ENCODE results near the gene TUBGCP6.

DNA sequence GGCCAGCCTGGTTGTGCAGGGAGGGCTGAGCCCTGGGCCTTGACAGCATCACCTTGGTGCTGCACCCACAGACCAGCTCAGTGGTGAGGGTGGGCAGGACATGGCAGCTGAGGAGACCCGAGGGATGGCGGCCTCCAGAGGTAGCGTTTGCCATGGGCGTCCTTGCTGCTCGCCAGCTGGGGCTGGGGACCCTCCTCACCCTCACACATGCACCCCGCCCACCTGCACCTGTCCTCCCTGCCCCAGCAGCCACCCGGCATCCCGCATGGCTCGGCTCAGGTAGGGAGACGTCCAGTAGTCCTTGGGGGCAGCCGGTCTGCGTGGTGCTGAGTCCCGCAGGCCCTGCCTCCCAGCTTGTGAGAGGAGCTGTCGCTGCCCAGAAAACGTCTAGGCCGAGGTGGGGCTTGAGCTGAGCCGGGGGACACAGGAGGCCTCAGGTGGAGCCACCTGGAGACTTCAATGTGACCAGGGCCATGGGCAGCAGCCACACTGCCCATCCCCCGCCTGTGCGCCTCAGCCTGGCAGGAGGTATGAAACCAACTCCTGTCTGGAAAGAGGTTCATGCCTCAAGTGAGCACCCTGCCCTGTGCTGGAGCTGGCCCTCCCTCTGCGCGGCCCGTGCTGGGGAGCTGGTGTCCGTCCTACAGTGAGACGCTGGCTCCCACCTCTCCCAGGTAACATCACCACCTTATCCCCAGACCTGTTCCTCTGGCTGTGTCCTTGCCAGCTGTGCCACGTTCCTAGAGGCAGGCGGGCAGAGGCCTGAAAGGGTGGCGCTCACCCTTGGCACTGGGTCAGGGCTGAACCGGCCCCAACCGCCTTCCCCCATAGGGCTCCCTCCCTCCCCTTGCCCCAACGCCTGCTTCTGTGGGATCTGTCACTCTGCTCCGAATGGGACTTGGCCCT, 62.4 kb downstream of the TUBGCP6 start:
- TF ChIP-seq, protein P1, sequence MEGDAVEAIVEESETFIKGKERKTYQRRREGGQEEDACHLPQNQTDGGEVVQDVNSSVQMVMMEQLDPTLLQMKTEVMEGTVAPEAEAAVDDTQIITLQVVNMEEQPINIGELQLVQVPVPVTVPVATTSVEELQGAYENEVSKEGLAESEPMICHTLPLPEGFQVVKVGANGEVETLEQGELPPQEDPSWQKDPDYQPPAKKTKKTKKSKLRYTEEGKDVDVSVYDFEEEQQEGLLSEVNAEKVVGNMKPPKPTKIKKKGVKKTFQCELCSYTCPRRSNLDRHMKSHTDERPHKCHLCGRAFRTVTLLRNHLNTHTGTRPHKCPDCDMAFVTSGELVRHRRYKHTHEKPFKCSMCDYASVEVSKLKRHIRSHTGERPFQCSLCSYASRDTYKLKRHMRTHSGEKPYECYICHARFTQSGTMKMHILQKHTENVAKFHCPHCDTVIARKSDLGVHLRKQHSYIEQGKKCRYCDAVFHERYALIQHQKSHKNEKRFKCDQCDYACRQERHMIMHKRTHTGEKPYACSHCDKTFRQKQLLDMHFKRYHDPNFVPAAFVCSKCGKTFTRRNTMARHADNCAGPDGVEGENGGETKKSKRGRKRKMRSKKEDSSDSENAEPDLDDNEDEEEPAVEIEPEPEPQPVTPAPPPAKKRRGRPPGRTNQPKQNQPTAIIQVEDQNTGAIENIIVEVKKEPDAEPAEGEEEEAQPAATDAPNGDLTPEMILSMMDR (IDR thresholded peaks at IDR 0.05), result no peak
- no peak for TF ChIP-seq POLR2A (IDR thresholded peaks at IDR 0.05)
